Esophagus muscularis mucosa (tissue), 4 donors: Measurements from ENCODE around the gene ABI1. TPM values are rescaled to one million over a fixed set of nuclear protein-coding genes. Genes with fewer than 3 reads are reported as not detected.

ENCODE experiments used
- DNase-seq: peaks from one replicate; pipeline ENCODE4 v3.0.0-alpha.2; 2017; ENCODE audit errors: extremely low spot score
- H3K27ac ChIP-seq, 4 donors: fragments of 200-600 bp; sonication (generic); replicated peaks in 1 of 4; 1 replicate in 3 of 4; 2 replicates in 1 of 4; pipeline ENCODE4 v1.5.1; 2016 to 2019; ENCODE audit warnings: mild to moderate bottlenecking in 1 of 4
- H3K27me3 ChIP-seq, 4 donors: fragments of 200-600 bp; sonication (generic); one replicate each; pipeline versions ENCODE4 v1.5.1 to v1.6.0; 2016 to 2019
- H3K36me3 ChIP-seq, 4 donors: fragments of 200-600 bp; sonication (generic); one replicate each; pipeline ENCODE4 v1.5.1; 2016 to 2019
- H3K4me1 ChIP-seq, 4 donors: fragments of 200-600 bp; sonication (generic); one replicate each; pipeline ENCODE4 v1.5.1; 2016 to 2019
- H3K4me3 ChIP-seq, 4 donors: fragments of 200-600 bp; sonication (generic); 1 replicate in 2 of 4; 2 replicates in 2 of 4; pipeline ENCODE4 v1.5.1; 2016 to 2019; ENCODE audit warnings: mild to moderate bottlenecking in 4 of 4, moderate library complexity in 1 of 4
- H3K9me3 ChIP-seq, 4 donors: fragments of 200-600 bp; sonication (generic); 1 replicate in 3 of 4; 2 replicates in 1 of 4; pipeline ENCODE4 v1.5.1; 2016 to 2019
- EP300 ChIP-seq: sonication (generic); formaldehyde crosslinking; IDR thresholded peaks from one replicate; pipeline ENCODE4 v1.6.1; 2017; ENCODE audit warnings: antibody characterized with exemption
- POLR2A ChIP-seq: fragments of 450-650 bp; IDR thresholded peaks from one replicate; pipeline ENCODE4 v1.6.1; 2017; ENCODE audit warnings: antibody characterized with exemption, moderate library complexity, mild to moderate bottlenecking, low read depth
- POLR2AphosphoS5 ChIP-seq, 2 donors: sonication (generic); formaldehyde crosslinking; IDR thresholded peaks; one replicate each; pipeline ENCODE4 v1.6.1; 2017; ENCODE audit warnings: antibody characterized with exemption in 2 of 2
- WGBS: methylation state at CpG from one replicate; pipeline ENCODE4 v1.1.5; 2018; 5-methylcytosine and 5-hydroxymethylcytosine counted together
- intact Hi-C: fragments of 100-400 bp; cut with DNase I; formaldehyde crosslinking; loops from one replicate; pipeline ENCODE4 v1.15.1; 2023
- total RNA-seq, 4 donors: library from RNA; depleted of rRNA; stranded (reverse); fragments of >200 nt; gene quantifications; one replicate each; pipeline versions ENCODE4 v1.1.0 to v1.2.1, GENCODE V29; 2016
- TF ChIP-seq, protein P1 (sequence below), 3 experiments: fragments of 200-600 bp in 2 of 3; fragments of 450-650 bp in 1 of 3; sonication (generic) in 2 of 3; IDR thresholded peaks; one replicate each; pipeline ENCODE4 v1.5.1; 2017 to 2019; ENCODE audit warnings: antibody characterized with exemption in 3 of 3, mild to moderate bottlenecking in 2 of 3, moderate library complexity in 1 of 3

Gene ABI1
- total RNA-seq, 4 donors from 2014 or later, result 37.4 to 57.7 (median 43.5) TPM

DNA sequence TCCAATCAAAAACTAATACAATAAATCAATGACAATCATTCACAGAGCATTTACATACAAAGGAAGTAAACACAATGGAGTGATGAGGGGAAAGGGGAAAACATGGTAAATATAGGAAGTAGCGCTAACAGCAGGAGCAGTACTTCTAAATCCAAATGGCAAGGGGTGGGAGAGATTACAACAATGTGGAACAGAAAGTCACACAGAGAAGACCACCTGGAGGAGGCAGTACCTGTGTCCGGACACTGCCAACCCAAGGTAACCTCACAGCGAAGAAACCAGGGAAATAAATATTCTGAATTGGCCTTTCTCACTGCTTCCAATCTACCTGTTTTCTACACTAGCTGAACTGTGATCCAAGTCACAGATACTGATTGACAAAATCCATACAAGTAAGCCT lies 58.2 kb downstream of the ABI1 start:
- intact Hi-C loops, result no loop called here

DNA sequence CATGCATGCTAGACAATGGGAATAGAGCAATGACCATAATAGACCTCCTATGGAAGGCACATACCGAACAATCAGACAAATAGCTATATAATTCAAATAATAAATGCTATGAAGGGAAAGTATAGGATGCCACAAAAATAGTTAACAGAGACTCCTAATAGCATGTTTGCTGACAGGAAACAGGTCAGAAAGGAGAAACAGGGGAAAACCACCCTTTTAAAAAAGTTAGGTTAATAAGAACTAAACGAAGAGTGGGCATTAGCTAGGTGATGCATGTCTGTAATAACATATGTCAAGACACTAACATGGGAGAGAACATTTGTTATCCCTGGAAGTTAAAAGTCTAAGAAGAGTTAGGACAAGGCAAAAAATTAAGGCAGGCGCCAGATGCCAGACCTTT lies 58.9 kb downstream of the ABI1 start:
- Histone ChIP-seq H3K4me3 (no peak overlapping the region), H3K27ac (no peak overlapping the region)
- 91% methylated on average over 3 of the region's 3 CpGs for WGBS

More for the DNA sequence above, 58.2 kb downstream of the ABI1 start:
- Histone ChIP-seq H3K27me3 (no peaks in the 10 kb centered on the region), H3K4me1 (peaks cover 23 to 61% (median 51%) of the 10 kb centered on the region in 4 donors), H3K9me3 (no peaks in the 10 kb centered on the region), H3K36me3 (no peaks in the 10 kb centered on the region), H3K27ac (no peak overlapping the region), H3K4me3 (no peak overlapping the region)
- TF ChIP-seq, protein P1, sequence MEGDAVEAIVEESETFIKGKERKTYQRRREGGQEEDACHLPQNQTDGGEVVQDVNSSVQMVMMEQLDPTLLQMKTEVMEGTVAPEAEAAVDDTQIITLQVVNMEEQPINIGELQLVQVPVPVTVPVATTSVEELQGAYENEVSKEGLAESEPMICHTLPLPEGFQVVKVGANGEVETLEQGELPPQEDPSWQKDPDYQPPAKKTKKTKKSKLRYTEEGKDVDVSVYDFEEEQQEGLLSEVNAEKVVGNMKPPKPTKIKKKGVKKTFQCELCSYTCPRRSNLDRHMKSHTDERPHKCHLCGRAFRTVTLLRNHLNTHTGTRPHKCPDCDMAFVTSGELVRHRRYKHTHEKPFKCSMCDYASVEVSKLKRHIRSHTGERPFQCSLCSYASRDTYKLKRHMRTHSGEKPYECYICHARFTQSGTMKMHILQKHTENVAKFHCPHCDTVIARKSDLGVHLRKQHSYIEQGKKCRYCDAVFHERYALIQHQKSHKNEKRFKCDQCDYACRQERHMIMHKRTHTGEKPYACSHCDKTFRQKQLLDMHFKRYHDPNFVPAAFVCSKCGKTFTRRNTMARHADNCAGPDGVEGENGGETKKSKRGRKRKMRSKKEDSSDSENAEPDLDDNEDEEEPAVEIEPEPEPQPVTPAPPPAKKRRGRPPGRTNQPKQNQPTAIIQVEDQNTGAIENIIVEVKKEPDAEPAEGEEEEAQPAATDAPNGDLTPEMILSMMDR (IDR thresholded peaks at IDR 0.05), result no peak
- 87% methylated on average over 3 of the region's 3 CpGs for WGBS
- no peak for DNase-seq

DNA sequence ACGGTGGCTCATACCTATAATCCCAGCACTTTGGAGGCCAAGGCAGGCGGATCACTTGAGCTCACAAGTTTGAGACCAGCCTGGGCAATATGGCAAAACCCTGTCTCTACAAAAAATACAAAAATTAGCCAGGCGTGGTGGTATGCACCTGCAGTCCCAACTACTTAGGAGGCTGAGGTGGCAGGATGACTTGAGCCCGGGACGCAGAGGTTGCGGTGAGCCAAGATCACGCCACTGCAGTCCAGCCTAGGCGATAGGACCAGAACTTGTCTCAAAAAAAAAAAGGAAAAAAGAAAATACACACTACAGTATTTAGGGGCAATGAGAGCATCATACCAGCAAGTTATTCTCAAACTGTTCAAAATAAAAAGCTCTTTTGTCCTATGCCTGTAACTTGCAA lies 59.5 kb downstream of the ABI1 start:
- WGBS, result 88% methylated on average over 8 of the region's 8 CpGs
- no peak overlapping the region for H3K27ac ChIP-seq
- H3K27me3 ChIP-seq, result no peaks in the 10 kb centered on the region
- no peaks in the 10 kb centered on the region for H3K36me3 ChIP-seq
- H3K9me3 ChIP-seq, result no peaks in the 10 kb centered on the region
- no peak overlapping the region for H3K4me3 ChIP-seq
- intact Hi-C loops, result no loop called here
- no peak for DNase-seq
- H3K4me1 ChIP-seq, result peaks cover 23 to 60% (median 48%) of the 10 kb centered on the region in 4 donors
- TF ChIP-seq POLR2AphosphoS5 (IDR thresholded peaks at IDR 0.05) (no peak), POLR2A (no peak), EP300 (no peak)
- TF ChIP-seq, protein P1 (IDR thresholded peaks at IDR 0.05), result no peak

More for the DNA sequence above, 58.9 kb downstream of the ABI1 start:
- DNase-seq, result no peak
- no peaks in the 10 kb centered on the region for H3K9me3 ChIP-seq
- H3K27me3 ChIP-seq, result no peaks in the 10 kb centered on the region
- H3K36me3 ChIP-seq, result no peaks in the 10 kb centered on the region
- intact Hi-C loops, result no loop called here
- TF ChIP-seq, protein P1 (IDR thresholded peaks at IDR 0.05), result no peak
- TF ChIP-seq EP300 (no peak), POLR2AphosphoS5 (IDR thresholded peaks at IDR 0.05) (no peak), POLR2A (no peak)
- peaks cover 23 to 61% (median 51%) of the 10 kb centered on the region in 4 donors for H3K4me1 ChIP-seq

DNA sequence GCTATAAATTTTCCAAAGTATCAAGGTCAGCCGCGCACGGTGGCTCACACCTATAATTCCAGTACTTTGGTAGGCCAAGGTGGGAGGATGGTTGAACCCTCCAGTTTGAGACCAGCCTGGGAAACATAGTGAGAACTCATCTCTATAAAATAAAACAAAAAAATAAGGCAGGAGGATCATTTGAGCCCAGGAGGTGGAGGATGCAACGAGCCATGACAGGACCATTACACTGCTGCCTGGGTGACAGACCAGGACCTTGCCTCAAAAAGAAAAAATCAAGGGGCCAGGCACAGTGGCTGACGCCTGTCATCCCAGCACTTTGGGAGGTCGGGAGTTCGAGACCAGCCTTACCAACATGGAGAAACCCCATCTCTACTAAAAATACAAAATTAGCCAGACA lies 60.3 kb downstream of the ABI1 start:
- Histone ChIP-seq H3K4me1 (peaks cover 23 to 53% (median 40%) of the 10 kb centered on the region in 4 donors), H3K27ac (no peak overlapping the region), H3K4me3 (no peak overlapping the region), H3K9me3 (peaks cover 0 to 3% (median 0%) of the 10 kb centered on the region in 4 donors), H3K36me3 (no peaks in the 10 kb centered on the region), H3K27me3 (no peaks in the 10 kb centered on the region)
- TF ChIP-seq, protein P1 (IDR thresholded peaks at IDR 0.05), result no peak
- TF ChIP-seq POLR2A (no peak), EP300 (no peak), POLR2AphosphoS5 (IDR thresholded peaks at IDR 0.05) (no peak)
- 96% methylated on average over 7 of the region's 7 CpGs for WGBS
- no peak for DNase-seq
- intact Hi-C loops, result no loop called here

DNA sequence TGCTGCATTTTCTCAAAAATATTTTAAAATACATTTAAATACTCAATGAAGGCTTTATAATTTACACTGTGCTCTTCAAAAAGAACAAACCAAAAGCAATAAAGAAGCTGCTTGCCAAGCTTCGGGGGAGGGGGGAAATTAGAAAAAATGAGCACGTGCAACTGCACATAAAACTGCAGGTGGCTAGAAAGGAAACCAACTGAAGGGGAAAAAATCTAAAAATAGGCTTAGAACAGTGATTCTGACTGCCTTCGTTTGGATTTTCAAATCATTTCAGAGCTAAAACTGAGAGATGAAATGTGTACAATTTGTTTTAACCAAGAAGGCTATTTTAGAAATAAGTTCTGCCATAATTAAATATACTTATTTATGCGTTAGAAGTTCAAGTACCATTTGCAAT lies 61.4 kb downstream of the ABI1 start:
- intact Hi-C loops, result no loop called here
- Histone ChIP-seq H3K27ac (no peak overlapping the region), H3K27me3 (no peaks in the 10 kb centered on the region), H3K4me1 (peaks cover 22 to 41% (median 28%) of the 10 kb centered on the region in 4 donors), H3K4me3 (no peak overlapping the region), H3K36me3 (no peaks in the 10 kb centered on the region), H3K9me3 (peaks cover 0 to 3% (median 0%) of the 10 kb centered on the region in 4 donors)
- no peak for TF ChIP-seq POLR2A
- no peak for TF ChIP-seq EP300
- WGBS, result 40% methylated on average over 4 of the region's 4 CpGs
- DNase-seq, result no peak
